PC-3 (cell line): ENCODE data around the gene MPP2.

Source experiments
- EZH2 ChIP-seq: fragments of 300-600 bp; sonication (generic); IDR thresholded peaks from one replicate; pipeline ENCODE4 v1.6.1; 2017; ENCODE audit warnings: antibody characterized with exemption, mild to moderate bottlenecking, low read length; ENCODE audit not compliant: unreplicated experiment
- EZH2phosphoT487 ChIP-seq: fragments of 300-600 bp; sonication (generic); IDR thresholded peaks from 2 replicates; pipeline ENCODE4 v1.6.1; 2018; ENCODE audit warnings: mild to moderate bottlenecking, antibody characterized with exemption, low read length, borderline replicate concordance
- TF ChIP-seq, protein P1 (sequence below): fragments of 300-600 bp; sonication (generic); conservative IDR thresholded peaks from 2 replicates; pipeline ENCODE4 v1.5.1; 2017; ENCODE audit warnings: antibody characterized with exemption, low read depth, mild to moderate bottlenecking, low read length

DNA sequence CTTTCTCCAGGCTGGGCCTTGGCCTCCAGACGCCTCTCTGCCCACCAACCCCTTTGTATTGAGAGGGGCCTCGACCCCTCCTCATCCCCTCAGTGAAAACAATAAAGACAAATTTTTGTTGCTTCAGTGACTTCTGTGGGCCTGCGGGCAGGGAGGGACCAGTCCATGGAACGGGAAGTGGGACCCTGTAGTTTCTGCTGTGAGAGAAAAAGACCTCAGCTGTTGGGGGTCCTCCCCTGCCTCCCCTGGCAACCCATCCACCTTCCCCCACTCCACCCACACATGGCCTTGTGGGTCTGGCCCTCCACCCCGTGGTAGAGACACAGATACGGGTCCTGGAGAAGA lies 31.5 kb upstream of the MPP2 start:
- TF ChIP-seq, protein P1, sequence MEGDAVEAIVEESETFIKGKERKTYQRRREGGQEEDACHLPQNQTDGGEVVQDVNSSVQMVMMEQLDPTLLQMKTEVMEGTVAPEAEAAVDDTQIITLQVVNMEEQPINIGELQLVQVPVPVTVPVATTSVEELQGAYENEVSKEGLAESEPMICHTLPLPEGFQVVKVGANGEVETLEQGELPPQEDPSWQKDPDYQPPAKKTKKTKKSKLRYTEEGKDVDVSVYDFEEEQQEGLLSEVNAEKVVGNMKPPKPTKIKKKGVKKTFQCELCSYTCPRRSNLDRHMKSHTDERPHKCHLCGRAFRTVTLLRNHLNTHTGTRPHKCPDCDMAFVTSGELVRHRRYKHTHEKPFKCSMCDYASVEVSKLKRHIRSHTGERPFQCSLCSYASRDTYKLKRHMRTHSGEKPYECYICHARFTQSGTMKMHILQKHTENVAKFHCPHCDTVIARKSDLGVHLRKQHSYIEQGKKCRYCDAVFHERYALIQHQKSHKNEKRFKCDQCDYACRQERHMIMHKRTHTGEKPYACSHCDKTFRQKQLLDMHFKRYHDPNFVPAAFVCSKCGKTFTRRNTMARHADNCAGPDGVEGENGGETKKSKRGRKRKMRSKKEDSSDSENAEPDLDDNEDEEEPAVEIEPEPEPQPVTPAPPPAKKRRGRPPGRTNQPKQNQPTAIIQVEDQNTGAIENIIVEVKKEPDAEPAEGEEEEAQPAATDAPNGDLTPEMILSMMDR = no peak
- TF ChIP-seq EZH2phosphoT487 (no peak), EZH2 (no peak)
